Uterus (tissue), 2 donors: ENCODE data around the gene CALHM6.

Experiments used
- POLR2A ChIP-seq, 2 donors: fragments of 450-650 bp; IDR thresholded peaks; one replicate each; pipeline ENCODE4 v1.6.1; 2016; ENCODE audit warnings: antibody characterized with exemption in 2 of 2, mild to moderate bottlenecking in 1 of 2, moderate library complexity in 1 of 2
- TF ChIP-seq, protein P1 (sequence below), 4 experiments: fragments of 200-600 bp in 2 of 4; fragments of 450-650 bp in 2 of 4; sonication (generic) in 2 of 4; IDR thresholded peaks; one replicate each; pipeline ENCODE4 v1.5.1; 2016 to 2019; ENCODE audit warnings: antibody characterized with exemption in 4 of 4, mild to moderate bottlenecking in 2 of 4, moderate library complexity in 1 of 4

DNA sequence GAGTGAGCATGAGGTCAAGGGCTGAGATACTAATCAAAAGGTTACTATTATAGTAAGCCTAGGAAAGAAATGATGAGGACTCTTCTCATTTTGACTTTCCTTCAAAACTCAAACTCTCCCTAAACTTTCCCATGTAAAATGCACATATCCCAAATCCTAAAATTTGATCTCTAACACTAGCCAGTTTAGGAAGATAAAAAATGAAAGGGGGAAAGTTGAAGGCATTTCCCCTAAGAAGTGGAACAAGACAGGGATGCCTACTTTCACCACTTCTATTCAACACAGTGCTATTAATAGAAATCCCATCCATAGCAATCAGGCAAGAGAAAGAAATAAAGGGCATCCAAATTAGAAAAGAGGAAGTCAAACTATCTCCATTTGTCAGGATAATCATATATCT lies 47.4 kb downstream of the CALHM6 start:
- TF ChIP-seq, protein P1, sequence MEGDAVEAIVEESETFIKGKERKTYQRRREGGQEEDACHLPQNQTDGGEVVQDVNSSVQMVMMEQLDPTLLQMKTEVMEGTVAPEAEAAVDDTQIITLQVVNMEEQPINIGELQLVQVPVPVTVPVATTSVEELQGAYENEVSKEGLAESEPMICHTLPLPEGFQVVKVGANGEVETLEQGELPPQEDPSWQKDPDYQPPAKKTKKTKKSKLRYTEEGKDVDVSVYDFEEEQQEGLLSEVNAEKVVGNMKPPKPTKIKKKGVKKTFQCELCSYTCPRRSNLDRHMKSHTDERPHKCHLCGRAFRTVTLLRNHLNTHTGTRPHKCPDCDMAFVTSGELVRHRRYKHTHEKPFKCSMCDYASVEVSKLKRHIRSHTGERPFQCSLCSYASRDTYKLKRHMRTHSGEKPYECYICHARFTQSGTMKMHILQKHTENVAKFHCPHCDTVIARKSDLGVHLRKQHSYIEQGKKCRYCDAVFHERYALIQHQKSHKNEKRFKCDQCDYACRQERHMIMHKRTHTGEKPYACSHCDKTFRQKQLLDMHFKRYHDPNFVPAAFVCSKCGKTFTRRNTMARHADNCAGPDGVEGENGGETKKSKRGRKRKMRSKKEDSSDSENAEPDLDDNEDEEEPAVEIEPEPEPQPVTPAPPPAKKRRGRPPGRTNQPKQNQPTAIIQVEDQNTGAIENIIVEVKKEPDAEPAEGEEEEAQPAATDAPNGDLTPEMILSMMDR (IDR thresholded peaks at IDR 0.05), result no peak
- no peak for TF ChIP-seq POLR2A (IDR thresholded peaks at IDR 0.05)
